ENCODE data around the gene PPBP.

GRCh38 chr4:73970945-73971344 lies 17.0 kb downstream of the PPBP start:
- TF ChIP-seq CTCF (IDR thresholded peaks at IDR 0.05; ENCODE audit: insufficient read depth, low read length, poor library complexity, severe bottlenecking) (no peak), EZH2phosphoT487 (conservative IDR thresholded peaks at IDR 0.05; ENCODE audit: low read length) (no peak)
